Lower leg skin (tissue), 4 donors: ENCODE results near the gene LRFN3. TPM values are rescaled to one million over a fixed set of nuclear protein-coding genes. Genes with fewer than 3 reads are reported as not detected.

Source experiments
- DNase-seq, 2 donors: peaks; one replicate each; pipeline ENCODE4 v3.0.0-alpha.2; 2019; ENCODE audit warnings: low spot score in 2 of 2
- H3K4me3 ChIP-seq: fragments of 200-600 bp; sonication (generic); 2 replicates; pipeline ENCODE4 v1.5.1; 2017; ENCODE audit warnings: mild to moderate bottlenecking, low read depth; ENCODE audit not compliant: poor library complexity, severe bottlenecking
- POLR2A ChIP-seq, 2 donors: fragments of 450-650 bp; IDR thresholded peaks; one replicate each; pipeline ENCODE4 v1.6.1; 2016 to 2017; ENCODE audit warnings: antibody characterized with exemption in 2 of 2, mild to moderate bottlenecking in 1 of 2, moderate library complexity in 1 of 2
- WGBS, 2 donors: methylation state at CpG; one replicate each; pipeline ENCODE4 v1.1.5; 2018; 5-methylcytosine and 5-hydroxymethylcytosine counted together
- intact Hi-C: fragments of 100-400 bp; cut with DNase I; formaldehyde crosslinking; loops from one replicate; pipeline ENCODE4 v1.15.0; 2023; ENCODE audit warnings: low total_unique reads
- total RNA-seq, 4 donors: library from RNA; depleted of rRNA; stranded (reverse); fragments of >200 nt; gene quantifications; one replicate each; pipeline ENCODE4 v1.1.0, GENCODE V29; 2016
- TF ChIP-seq, protein P1 (sequence below), 3 donors: fragments of 450-650 bp; IDR thresholded peaks; one replicate each; pipeline ENCODE4 v1.5.1; 2016; ENCODE audit warnings: antibody characterized with exemption in 3 of 3, mild to moderate bottlenecking in 3 of 3, moderate library complexity in 2 of 3

The LRFN3 gene
- total RNA-seq, 4 donors from 2014 or later, result 6.8 to 17.9 (median 11.4) TPM

GRCh38 chr19:35898499-35898809 is 37.7 kb upstream of the LRFN3 start:
- intact Hi-C loops, result loop anchor here (5.0 kb wide), 1 partner anchor 34 kb away; no protein-coding TSS in a partner anchor
- H3K4me3 ChIP-seq, result peak overlapping the region; percentile 41
- TF ChIP-seq, protein P1, sequence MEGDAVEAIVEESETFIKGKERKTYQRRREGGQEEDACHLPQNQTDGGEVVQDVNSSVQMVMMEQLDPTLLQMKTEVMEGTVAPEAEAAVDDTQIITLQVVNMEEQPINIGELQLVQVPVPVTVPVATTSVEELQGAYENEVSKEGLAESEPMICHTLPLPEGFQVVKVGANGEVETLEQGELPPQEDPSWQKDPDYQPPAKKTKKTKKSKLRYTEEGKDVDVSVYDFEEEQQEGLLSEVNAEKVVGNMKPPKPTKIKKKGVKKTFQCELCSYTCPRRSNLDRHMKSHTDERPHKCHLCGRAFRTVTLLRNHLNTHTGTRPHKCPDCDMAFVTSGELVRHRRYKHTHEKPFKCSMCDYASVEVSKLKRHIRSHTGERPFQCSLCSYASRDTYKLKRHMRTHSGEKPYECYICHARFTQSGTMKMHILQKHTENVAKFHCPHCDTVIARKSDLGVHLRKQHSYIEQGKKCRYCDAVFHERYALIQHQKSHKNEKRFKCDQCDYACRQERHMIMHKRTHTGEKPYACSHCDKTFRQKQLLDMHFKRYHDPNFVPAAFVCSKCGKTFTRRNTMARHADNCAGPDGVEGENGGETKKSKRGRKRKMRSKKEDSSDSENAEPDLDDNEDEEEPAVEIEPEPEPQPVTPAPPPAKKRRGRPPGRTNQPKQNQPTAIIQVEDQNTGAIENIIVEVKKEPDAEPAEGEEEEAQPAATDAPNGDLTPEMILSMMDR (IDR thresholded peaks at IDR 0.05), result no peak
- TF ChIP-seq POLR2A (IDR thresholded peaks at IDR 0.05), result no peak
- WGBS, 2 donors, result 1% methylated on average over 12 to 17 of the region's 17 CpGs
- no peak for DNase-seq

- WGBS, 2 donors, result 1% methylated on average over 24 to 39 of the region's 43 CpGs
- intact Hi-C loops, result loop anchor here (5.0 kb wide), 1 partner anchor 33 kb away; no protein-coding TSS in a partner anchor
- peak overlapping the region; percentile 41 for H3K4me3 ChIP-seq
- DNase-seq, result peak; percentile 68 to 95
- no peak for TF ChIP-seq POLR2A (IDR thresholded peaks at IDR 0.05)
- TF ChIP-seq, protein P1 (IDR thresholded peaks at IDR 0.05), result no peak
Observed at GRCh38 chr19:35899547-35900214, 36.5 kb upstream of the LRFN3 start.

DNA sequence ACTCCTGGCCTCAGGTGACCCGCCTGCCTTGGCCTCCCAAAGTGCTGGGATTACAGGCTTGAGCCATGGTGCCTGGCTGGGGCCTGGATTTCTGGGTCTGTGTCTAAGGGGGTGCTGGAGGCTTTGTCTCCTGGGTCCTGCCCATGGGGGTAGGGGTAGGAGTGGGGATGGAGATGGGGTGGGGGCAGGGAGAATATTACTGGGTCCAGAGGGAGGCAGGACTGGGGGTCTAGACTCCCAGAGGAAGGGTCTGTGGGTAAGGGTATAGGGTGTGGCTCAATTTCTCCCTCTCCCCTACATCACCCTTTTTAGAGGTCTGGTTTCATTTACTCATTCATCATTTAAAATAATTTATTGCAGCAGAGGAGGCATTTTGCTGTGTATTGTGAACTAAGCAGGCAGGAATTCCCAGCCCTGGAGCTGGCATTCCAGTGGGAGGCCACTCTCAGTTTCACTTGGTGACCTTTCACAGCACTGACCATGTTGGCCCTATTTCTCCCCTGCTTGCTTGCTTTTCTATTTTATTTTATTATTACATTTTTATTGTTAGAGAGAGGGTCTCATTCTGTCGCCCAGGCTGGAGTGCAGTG is 35.0 kb upstream of the LRFN3 start:
- DNase-seq, result no peak
- H3K4me3 ChIP-seq, result peak overlapping the region; percentile 41
- intact Hi-C loops, result no loop called here
- WGBS, 2 donors, result 73 to 75% methylated on average over 1 to 2 of the region's 2 CpGs
- TF ChIP-seq, protein P1 (IDR thresholded peaks at IDR 0.05), result no peak
- no peak for TF ChIP-seq POLR2A (IDR thresholded peaks at IDR 0.05)

- intact Hi-C loops, result no loop called here
- no peak for TF ChIP-seq POLR2A (IDR thresholded peaks at IDR 0.05)
- TF ChIP-seq, protein P1 (IDR thresholded peaks at IDR 0.05), result no peak
- DNase-seq, result no peak
- 17 to 21% methylated on average over 6 of the region's 6 CpGs for WGBS, 2 donors
- H3K4me3 ChIP-seq, result no peak within 1 kb of the TSS
Observed at GRCh38 chr19:35901854-35902661, 34.1 kb upstream of the LRFN3 start, which contains the start of gene HCST. HCST (plus strand) TSS chr19:35902529; CDS start chr19:35902594, 65 bp downstream.

DNA sequence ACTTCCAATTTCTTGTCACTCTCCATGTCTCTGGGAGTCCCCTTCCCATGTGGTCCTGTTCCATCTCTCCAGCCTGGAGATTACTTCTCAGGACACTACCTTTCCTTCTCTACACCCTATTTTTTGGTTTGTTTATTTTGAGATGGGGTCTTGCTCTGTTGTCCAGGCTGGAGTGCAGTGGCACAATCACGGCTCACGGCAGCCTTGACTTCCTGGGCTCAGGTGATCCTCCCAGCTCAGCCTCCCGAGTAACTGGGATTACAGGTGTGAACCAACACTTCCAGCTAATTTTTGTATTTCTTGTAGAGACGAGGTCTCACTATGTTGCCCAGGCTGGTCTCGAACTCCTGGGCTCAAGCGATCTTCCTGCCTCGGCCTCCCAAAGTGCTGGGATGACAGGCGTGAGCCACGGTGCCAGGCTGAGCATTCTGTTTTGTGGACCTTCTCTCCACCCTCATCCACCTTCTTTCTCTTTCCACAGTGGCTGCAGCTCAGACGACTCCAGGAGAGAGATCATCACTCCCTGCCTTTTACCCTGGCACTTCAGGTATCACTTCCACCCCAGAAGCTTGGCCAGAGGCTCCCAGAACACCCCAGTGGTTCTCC is 33.2 kb upstream of the LRFN3 start:
- TF ChIP-seq POLR2A (IDR thresholded peaks at IDR 0.05), result no peak
- TF ChIP-seq, protein P1 (IDR thresholded peaks at IDR 0.05), result no peak
- intact Hi-C loops, result no loop called here
- H3K4me3 ChIP-seq, result no peak overlapping the region
- 67 to 74% methylated on average over 10 of the region's 10 CpGs for WGBS, 2 donors
- no peak for DNase-seq
